Neural cell (in vitro differentiated cells): Measurements from ENCODE around the gene PPME1.

Source experiments
- CTCF ChIP-seq: fragments of 450-650 bp; IDR thresholded peaks from 2 replicates; pipeline ENCODE4 v1.5.1; 2014; ENCODE audit warnings: antibody characterized with exemption, mild to moderate bottlenecking, moderate library complexity; ENCODE audit not compliant: poor library complexity, severe bottlenecking
- EZH2 ChIP-seq: fragments of 200-600, 300-800 bp; shearing (Covaris generic), sonication (generic); IDR thresholded peaks from 2 replicates; pipeline ENCODE4 v1.6.1; 2014; ENCODE audit warnings: antibody characterized with exemption, low read length, borderline replicate concordance, mild to moderate bottlenecking; ENCODE audit not compliant: insufficient read depth, poor library complexity, severe bottlenecking
- POLR2AphosphoS5 ChIP-seq: IDR thresholded peaks from 2 replicates; pipeline ENCODE4 v1.6.1; 2012
- RAD21 ChIP-seq: fragments of 450-650 bp; conservative IDR thresholded peaks from 2 replicates; pipeline ENCODE4 v1.6.1; 2014; ENCODE audit warnings: antibody characterized with exemption, mild to moderate bottlenecking, moderate library complexity
- REST ChIP-seq: IDR thresholded peaks from 2 replicates; pipeline ENCODE4 v1.6.1; 2012; ENCODE audit warnings: borderline replicate concordance

GRCh38 chr11:74220376-74220775 is 49.3 kb downstream of the PPME1 start:
- no peak for TF ChIP-seq CTCF
- no peak for TF ChIP-seq RAD21
- no peak for TF ChIP-seq REST
- TF ChIP-seq POLR2AphosphoS5 = no peak
- TF ChIP-seq EZH2 = no peak
